GM19351 (cell line): ENCODE data around the gene NDUFS7.
A peak's percentile ranks its signal among the peaks of the same experiment; 100 is the strongest.
"Not testable (repeated sequence)": the region's sequence is repeated elsewhere in the genome, so short reads cannot be mapped to it uniquely, and the experiment has no call there.

Experiments
- ATAC-seq: cut with Tn5 transposase; IDR thresholded peaks from one replicate; pipeline ENCODE4 v1.9.1; 2021; ENCODE audit warnings: mild to moderate bottlenecking, moderate library complexity; ENCODE audit not compliant: unreplicated experiment

The NDUFS7 gene

GRCh38 chr19:1429750-1430149 lies 46.0 kb downstream of the NDUFS7 start:
- ATAC-seq: no peak

- ATAC-seq: no peak
Measured at GRCh38 chr19:1430246-1430645, 46.5 kb downstream of the NDUFS7 start.

GRCh38 chr19:1431759-1432506 lies 48.2 kb downstream of the NDUFS7 start:
- ATAC-seq: no peak

- ATAC-seq: no peak
Measured at GRCh38 chr19:1432507-1432887, 48.8 kb downstream of the NDUFS7 start.

GRCh38 chr19:1433119-1434039 lies 49.7 kb downstream of the NDUFS7 start:
- no peak for ATAC-seq

- ATAC-seq: no peak
Measured at GRCh38 chr19:1434040-1434366, 50.3 kb downstream of the NDUFS7 start.

GRCh38 chr19:1434577-1435060 lies 50.9 kb downstream of the NDUFS7 start:
- ATAC-seq: no peak

- ATAC-seq: no peak
Measured at GRCh38 chr19:1435378-1435989, 51.8 kb downstream of the NDUFS7 start.

GRCh38 chr19:1437609-1438008 lies 53.9 kb downstream of the NDUFS7 start:
- ATAC-seq: no peak

- peak; percentile 80 for ATAC-seq
Measured at GRCh38 chr19:1438035-1438932, 54.6 kb downstream of the NDUFS7 start, which contains the start of gene RPS15. TSS of gene RPS15 (plus strand) at chr19:1438396. CDS start at chr19:1438426, 30 bp downstream.

- no peak for ATAC-seq
Measured at GRCh38 chr19:1438933-1439354, 55.2 kb downstream of the NDUFS7 start.

- ATAC-seq: not testable (repeated sequence)
Measured at GRCh38 chr19:1439525-1440417, 56.1 kb downstream of the NDUFS7 start.

- ATAC-seq: no peak
Measured at GRCh38 chr19:1440418-1440801, 56.7 kb downstream of the NDUFS7 start.

- no peak for ATAC-seq
Measured at GRCh38 chr19:1441022-1441426, 57.3 kb downstream of the NDUFS7 start.

GRCh38 chr19:1441677-1442438 lies 58.2 kb downstream of the NDUFS7 start:
- ATAC-seq: no peak
